ENCODE measurements around the gene CCDC116. TPM values are rescaled to one million over a fixed set of nuclear protein-coding genes. Genes with fewer than 3 reads are reported as not detected.

CCDC116 gene
- total and polyA plus RNA-seq, 10 of the 15 experiments (the other 5 are each of a cell fraction or from before 2014, with no cell fraction given): 0.04 to 0.18 (median 0.04) TPM; not detected in 6

DNA sequence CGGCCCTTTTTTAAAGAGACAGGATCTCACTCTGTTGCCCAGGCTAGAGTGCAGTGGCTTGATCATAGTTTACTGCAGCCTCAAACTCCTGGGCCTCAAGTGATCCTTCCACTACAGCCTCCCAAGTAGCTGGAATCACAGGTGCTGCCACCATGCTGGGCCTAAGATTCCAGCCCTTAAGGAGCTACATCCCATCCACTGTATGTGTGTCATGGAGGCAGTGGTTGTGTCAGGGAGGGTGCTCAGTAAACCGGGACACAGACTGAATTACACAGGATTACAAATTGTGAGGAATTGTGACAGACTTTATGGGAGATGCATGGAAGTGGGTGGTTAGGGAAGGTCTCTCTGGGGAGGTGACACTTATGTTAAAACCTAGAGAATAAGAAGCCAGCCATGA lies 31.2 kb downstream of the CCDC116 start:
- no peak for ATAC-seq
- in situ Hi-C loops (cut with MboI): no loop called here

More for the DNA sequence above, 31.2 kb downstream of the CCDC116 start:
- Histone ChIP-seq H3K9me3 (replicated peaks; ENCODE audit: control insufficient read depth, insufficient read depth, low read length) (no peaks in the 10 kb centered on the region), H3K9ac (ENCODE audit: control insufficient read depth, insufficient read depth, low read length) (no peak overlapping the region), H3K79me2 (ENCODE audit: control insufficient read depth, insufficient read depth, low read length) (peaks cover 11% of the 10 kb centered on the region), H3K27me3 (replicated peaks in 1 of 2; ENCODE audit: control insufficient read depth in 2 of 2, insufficient read depth in 2 of 2, low read length in 1 of 2) (no peaks in the 10 kb centered on the region), H3K4me3 (no peak overlapping the region), H3K27ac (ENCODE audit: control insufficient read depth, insufficient read depth) (no peak overlapping the region), H2AFZ (ENCODE audit: control insufficient read depth, low read depth, low read length) (no peak overlapping the region), H3K4me2 (ENCODE audit: control insufficient read depth, insufficient read depth) (no peak overlapping the region), H3K4me1 (ENCODE audit: control insufficient read depth, insufficient read depth, low read length) (no peaks in the 10 kb centered on the region), H4K20me1 (ENCODE audit: control insufficient read depth, insufficient read depth) (no peaks in the 10 kb centered on the region), H3K36me3 (ENCODE audit: control insufficient read depth in 2 of 2, insufficient read depth in 2 of 2, low read length in 1 of 2) (no peaks in the 10 kb centered on the region)
- FAIRE-seq (no peak), DNase-seq (ENCODE audit: low read depth, low spot score) (no peak)
- TF ChIP-seq, protein P1, sequence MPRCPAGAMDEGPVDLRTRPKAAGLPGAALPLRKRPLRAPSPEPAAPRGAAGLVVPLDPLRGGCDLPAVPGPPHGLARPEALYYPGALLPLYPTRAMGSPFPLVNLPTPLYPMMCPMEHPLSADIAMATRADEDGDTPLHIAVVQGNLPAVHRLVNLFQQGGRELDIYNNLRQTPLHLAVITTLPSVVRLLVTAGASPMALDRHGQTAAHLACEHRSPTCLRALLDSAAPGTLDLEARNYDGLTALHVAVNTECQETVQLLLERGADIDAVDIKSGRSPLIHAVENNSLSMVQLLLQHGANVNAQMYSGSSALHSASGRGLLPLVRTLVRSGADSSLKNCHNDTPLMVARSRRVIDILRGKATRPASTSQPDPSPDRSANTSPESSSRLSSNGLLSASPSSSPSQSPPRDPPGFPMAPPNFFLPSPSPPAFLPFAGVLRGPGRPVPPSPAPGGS (IDR thresholded peaks at IDR 0.05; ENCODE audit: borderline replicate concordance, insufficient read depth, low read depth, low read length, poor library complexity, severe bottlenecking): peak; percentile 92
- no peak for TF ChIP-seq RAD51 (IDR thresholded peaks at IDR 0.05)
- TF ChIP-seq EED (IDR thresholded peaks at IDR 0.05; ENCODE audit: low read depth): no peak
- TF ChIP-seq, protein P2, sequence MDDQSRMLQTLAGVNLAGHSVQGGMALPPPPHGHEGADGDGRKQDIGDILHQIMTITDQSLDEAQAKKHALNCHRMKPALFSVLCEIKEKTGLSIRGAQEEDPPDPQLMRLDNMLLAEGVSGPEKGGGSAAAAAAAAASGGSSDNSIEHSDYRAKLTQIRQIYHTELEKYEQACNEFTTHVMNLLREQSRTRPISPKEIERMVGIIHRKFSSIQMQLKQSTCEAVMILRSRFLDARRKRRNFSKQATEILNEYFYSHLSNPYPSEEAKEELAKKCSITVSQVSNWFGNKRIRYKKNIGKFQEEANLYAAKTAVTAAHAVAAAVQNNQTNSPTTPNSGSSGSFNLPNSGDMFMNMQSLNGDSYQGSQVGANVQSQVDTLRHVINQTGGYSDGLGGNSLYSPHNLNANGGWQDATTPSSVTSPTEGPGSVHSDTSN (IDR thresholded peaks at IDR 0.05; ENCODE audit: insufficient replicate concordance, low read depth, low read length): peak; percentile 33
- no peak for TF ChIP-seq NRF1 (conservative IDR thresholded peaks at IDR 0.05; ENCODE audit: low read depth, low read length)
- SMC1A ChIA-PET (ENCODE audit: uncharacterized antibody, unreplicated experiment): no interaction called here
- no TSS peak for BruUV-seq (replicated peaks)
- POLR2A ChIA-PET: no interaction called here
- intact Hi-C loops (cut with micrococcal nuclease; ENCODE audit: unreplicated experiment): no loop called here
- 90% methylated on average over 2 of the region's 2 CpGs for WGBS (ENCODE audit: insufficient coverage, insufficient replicate concordance, low lambda C conversion rate, missing lambda C conversion rate)
- CTCF ChIA-PET: no interaction called here
- RAD21 ChIA-PET (ENCODE audit: unreplicated experiment): no interaction called here
